Esophagus muscularis mucosa (tissue), 3 donors: Measurements from ENCODE around the gene ATP2B2.

Experiments used
- POLR2A ChIP-seq: fragments of 450-650 bp; IDR thresholded peaks from one replicate; pipeline ENCODE4 v1.6.1; 2017; ENCODE audit warnings: antibody characterized with exemption, moderate library complexity, mild to moderate bottlenecking, low read depth
- TF ChIP-seq, protein P1 (sequence below), 3 experiments: fragments of 200-600 bp in 2 of 3; fragments of 450-650 bp in 1 of 3; sonication (generic) in 2 of 3; IDR thresholded peaks; one replicate each; pipeline ENCODE4 v1.5.1; 2017 to 2019; ENCODE audit warnings: antibody characterized with exemption in 3 of 3, mild to moderate bottlenecking in 2 of 3, moderate library complexity in 1 of 3

- TF ChIP-seq, protein P1, sequence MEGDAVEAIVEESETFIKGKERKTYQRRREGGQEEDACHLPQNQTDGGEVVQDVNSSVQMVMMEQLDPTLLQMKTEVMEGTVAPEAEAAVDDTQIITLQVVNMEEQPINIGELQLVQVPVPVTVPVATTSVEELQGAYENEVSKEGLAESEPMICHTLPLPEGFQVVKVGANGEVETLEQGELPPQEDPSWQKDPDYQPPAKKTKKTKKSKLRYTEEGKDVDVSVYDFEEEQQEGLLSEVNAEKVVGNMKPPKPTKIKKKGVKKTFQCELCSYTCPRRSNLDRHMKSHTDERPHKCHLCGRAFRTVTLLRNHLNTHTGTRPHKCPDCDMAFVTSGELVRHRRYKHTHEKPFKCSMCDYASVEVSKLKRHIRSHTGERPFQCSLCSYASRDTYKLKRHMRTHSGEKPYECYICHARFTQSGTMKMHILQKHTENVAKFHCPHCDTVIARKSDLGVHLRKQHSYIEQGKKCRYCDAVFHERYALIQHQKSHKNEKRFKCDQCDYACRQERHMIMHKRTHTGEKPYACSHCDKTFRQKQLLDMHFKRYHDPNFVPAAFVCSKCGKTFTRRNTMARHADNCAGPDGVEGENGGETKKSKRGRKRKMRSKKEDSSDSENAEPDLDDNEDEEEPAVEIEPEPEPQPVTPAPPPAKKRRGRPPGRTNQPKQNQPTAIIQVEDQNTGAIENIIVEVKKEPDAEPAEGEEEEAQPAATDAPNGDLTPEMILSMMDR (IDR thresholded peaks at IDR 0.05): no peak
- TF ChIP-seq POLR2A: no peak
Observed at GRCh38 chr3:10308678-10309077, 196.7 kb downstream of the ATP2B2 start.
